ENCODE data around the gene TAAR6.
"Not testable (repeated sequence)": the region's sequence is repeated elsewhere in the genome, so short reads cannot be mapped to it uniquely, and the experiment has no call there.

TAAR6 gene

DNA sequence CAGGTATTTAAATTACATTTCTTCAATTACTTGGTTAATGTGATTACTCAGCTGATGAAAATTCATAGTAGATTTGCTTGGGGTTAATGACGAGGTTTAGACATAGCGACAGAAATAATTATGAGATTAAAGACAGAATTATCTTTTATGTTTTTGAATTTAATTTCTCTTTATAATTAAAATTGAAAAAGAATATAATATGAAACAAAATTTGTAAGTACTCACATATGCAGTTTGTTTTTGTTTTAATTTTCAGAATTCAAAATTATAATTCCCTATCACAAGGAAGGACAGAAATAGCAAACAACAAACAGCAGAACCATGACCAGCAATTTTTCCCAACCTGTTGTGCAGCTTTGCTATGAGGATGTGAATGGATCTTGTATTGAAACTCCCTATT, 17.8 kb upstream of the TAAR6 start, which contains the start of gene TAAR8:
TAAR8 (plus strand) TSS at position 301 of the 400 bp plus-strand sequence; CDS start at position 322, 21 bp downstream.
- no peak within 1 kb of the TSS for H2AFZ ChIP-seq (ENCODE audit: low read depth, low read length, severe bottlenecking)
- no peak within 1 kb of the TSS for H3K27ac ChIP-seq (ENCODE audit: low read depth, low read length)
- H4K20me1 ChIP-seq (ENCODE audit: low read depth, low read length), result no peaks in the 10 kb centered on the region
- no peaks in the 10 kb centered on the region for H3K36me3 ChIP-seq (ENCODE audit: low read length)
- TF ChIP-seq EZH2phosphoT487 (conservative IDR thresholded peaks at IDR 0.05; ENCODE audit: low read length), result no peak
- TF ChIP-seq, protein P1, sequence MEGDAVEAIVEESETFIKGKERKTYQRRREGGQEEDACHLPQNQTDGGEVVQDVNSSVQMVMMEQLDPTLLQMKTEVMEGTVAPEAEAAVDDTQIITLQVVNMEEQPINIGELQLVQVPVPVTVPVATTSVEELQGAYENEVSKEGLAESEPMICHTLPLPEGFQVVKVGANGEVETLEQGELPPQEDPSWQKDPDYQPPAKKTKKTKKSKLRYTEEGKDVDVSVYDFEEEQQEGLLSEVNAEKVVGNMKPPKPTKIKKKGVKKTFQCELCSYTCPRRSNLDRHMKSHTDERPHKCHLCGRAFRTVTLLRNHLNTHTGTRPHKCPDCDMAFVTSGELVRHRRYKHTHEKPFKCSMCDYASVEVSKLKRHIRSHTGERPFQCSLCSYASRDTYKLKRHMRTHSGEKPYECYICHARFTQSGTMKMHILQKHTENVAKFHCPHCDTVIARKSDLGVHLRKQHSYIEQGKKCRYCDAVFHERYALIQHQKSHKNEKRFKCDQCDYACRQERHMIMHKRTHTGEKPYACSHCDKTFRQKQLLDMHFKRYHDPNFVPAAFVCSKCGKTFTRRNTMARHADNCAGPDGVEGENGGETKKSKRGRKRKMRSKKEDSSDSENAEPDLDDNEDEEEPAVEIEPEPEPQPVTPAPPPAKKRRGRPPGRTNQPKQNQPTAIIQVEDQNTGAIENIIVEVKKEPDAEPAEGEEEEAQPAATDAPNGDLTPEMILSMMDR (IDR thresholded peaks at IDR 0.05; ENCODE audit: insufficient read depth, low read length, poor library complexity, severe bottlenecking), result no peak
- H3K4me3 ChIP-seq (ENCODE audit: insufficient read depth, low read length, poor library complexity, severe bottlenecking), result no peak within 1 kb of the TSS
- no peak within 1 kb of the TSS for H3K4me2 ChIP-seq (ENCODE audit: low read depth, low read length, poor library complexity, severe bottlenecking)
- no peaks in the 10 kb centered on the region for H3F3A ChIP-seq (ENCODE audit: insufficient read depth)
- H3K9ac ChIP-seq (ENCODE audit: low read length), result no peak within 1 kb of the TSS
- H3K79me2 ChIP-seq (ENCODE audit: insufficient read depth, low read length), result no peaks in the 10 kb centered on the region
- no peaks in the 10 kb centered on the region for H3K9me2 ChIP-seq (replicated peaks; ENCODE audit: insufficient read depth, low read length)
- no peaks in the 10 kb centered on the region for H3K9me3 ChIP-seq (ENCODE audit: insufficient read depth, low read length)
- no peaks in the 10 kb centered on the region for H3K27me3 ChIP-seq (ENCODE audit: low read length)

DNA sequence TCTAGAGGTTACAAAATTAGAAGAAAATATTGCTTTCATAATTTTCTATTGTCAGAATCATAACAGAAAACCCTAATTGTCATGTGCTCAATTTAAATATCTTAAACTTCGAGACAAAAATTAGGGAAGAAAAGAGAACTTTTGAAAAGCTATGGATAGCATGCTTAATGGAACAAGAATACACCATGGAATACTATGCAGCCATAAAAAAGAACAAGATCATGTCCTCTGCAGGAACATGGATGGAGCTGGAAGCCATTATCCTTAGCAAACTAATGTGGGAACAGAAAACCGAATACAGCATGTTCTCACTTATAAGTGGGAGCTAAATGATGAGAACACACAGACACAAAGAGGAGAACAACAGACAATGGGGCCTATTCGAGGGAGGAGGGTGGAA, 10.0 kb upstream of the TAAR6 start:
- H4K20me1 ChIP-seq (ENCODE audit: low read depth, low read length); H3F3A ChIP-seq (ENCODE audit: insufficient read depth); H3K9me2 ChIP-seq (replicated peaks; ENCODE audit: insufficient read depth, low read length); H3K79me2 ChIP-seq (ENCODE audit: insufficient read depth, low read length); H3K27ac ChIP-seq (ENCODE audit: low read depth, low read length); H3K27me3 ChIP-seq (ENCODE audit: low read length); H3K36me3 ChIP-seq (ENCODE audit: low read length); H3K4me3 ChIP-seq (ENCODE audit: insufficient read depth, low read length, poor library complexity, severe bottlenecking); H3K9ac ChIP-seq (ENCODE audit: low read length); H2AFZ ChIP-seq (ENCODE audit: low read depth, low read length, severe bottlenecking); H3K4me2 ChIP-seq (ENCODE audit: low read depth, low read length, poor library complexity, severe bottlenecking); H3K9me3 ChIP-seq (ENCODE audit: insufficient read depth, low read length): not testable (repeated sequence)

DNA sequence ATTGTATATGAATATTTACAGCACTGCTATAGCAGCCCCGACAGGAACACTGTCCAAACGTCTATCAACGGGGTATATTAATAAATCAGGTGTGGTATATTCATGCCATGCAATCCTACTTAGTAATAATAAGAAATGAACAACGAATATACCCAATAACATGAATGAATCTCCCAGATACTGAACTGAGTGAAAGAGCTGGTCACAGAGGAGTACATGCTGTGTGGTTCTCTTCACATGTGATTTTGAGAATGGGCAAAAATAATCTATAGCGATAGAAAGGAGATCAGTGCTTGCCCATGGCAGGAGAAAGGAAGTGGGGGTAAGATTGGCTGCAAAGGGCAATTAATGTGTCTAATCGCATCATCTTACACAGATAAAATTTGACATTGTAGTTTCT, 3.7 kb upstream of the TAAR6 start:
- Histone ChIP-seq H3K79me2 (ENCODE audit: insufficient read depth, low read length) (no peaks in the 10 kb centered on the region), H3K27me3 (ENCODE audit: low read length) (no peaks in the 10 kb centered on the region), H2AFZ (ENCODE audit: low read depth, low read length, severe bottlenecking) (no peak overlapping the region), H4K20me1 (ENCODE audit: low read depth, low read length) (no peaks in the 10 kb centered on the region), H3K4me2 (ENCODE audit: low read depth, low read length, poor library complexity, severe bottlenecking) (no peak overlapping the region), H3K9ac (ENCODE audit: low read length) (no peak overlapping the region), H3K4me3 (ENCODE audit: insufficient read depth, low read length, poor library complexity, severe bottlenecking) (no peak overlapping the region), H3F3A (ENCODE audit: insufficient read depth) (no peaks in the 10 kb centered on the region), H3K9me3 (ENCODE audit: insufficient read depth, low read length) (no peaks in the 10 kb centered on the region), H3K36me3 (ENCODE audit: low read length) (no peaks in the 10 kb centered on the region), H3K9me2 (replicated peaks; ENCODE audit: insufficient read depth, low read length) (no peaks in the 10 kb centered on the region), H3K27ac (ENCODE audit: low read depth, low read length) (no peak overlapping the region)
- TF ChIP-seq EZH2phosphoT487 (conservative IDR thresholded peaks at IDR 0.05; ENCODE audit: low read length), result no peak
- TF ChIP-seq, protein P1 (IDR thresholded peaks at IDR 0.05; ENCODE audit: insufficient read depth, low read length, poor library complexity, severe bottlenecking), result no peak

DNA sequence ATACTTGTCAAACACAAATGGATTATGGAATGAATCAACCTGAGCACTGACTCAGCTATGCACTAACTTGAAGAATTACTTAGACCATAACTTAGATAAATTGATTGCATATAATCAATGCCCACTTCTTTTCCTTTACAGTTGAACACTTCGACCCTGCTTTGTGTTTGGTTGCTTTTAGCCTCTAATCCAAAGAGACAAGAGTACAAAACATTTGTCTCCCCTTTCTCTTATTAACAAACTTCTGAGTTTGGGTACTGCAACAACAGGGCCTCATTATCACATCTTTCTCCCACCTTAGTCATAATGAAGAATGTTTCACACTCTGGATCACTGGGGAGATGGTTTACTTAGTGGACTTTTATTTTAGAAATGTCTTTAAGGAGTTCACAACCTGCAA, 2.6 kb upstream of the TAAR6 start:
- Histone ChIP-seq H3K36me3 (ENCODE audit: low read length) (no peaks in the 10 kb centered on the region), H3K27ac (ENCODE audit: low read depth, low read length) (no peak overlapping the region), H3K9ac (ENCODE audit: low read length) (no peak overlapping the region), H3K9me3 (ENCODE audit: insufficient read depth, low read length) (no peaks in the 10 kb centered on the region), H3K79me2 (ENCODE audit: insufficient read depth, low read length) (no peaks in the 10 kb centered on the region), H3K4me2 (ENCODE audit: low read depth, low read length, poor library complexity, severe bottlenecking) (no peak overlapping the region), H3F3A (ENCODE audit: insufficient read depth) (no peaks in the 10 kb centered on the region), H2AFZ (ENCODE audit: low read depth, low read length, severe bottlenecking) (no peak overlapping the region), H4K20me1 (ENCODE audit: low read depth, low read length) (no peaks in the 10 kb centered on the region), H3K27me3 (ENCODE audit: low read length) (no peaks in the 10 kb centered on the region), H3K4me3 (ENCODE audit: insufficient read depth, low read length, poor library complexity, severe bottlenecking) (no peak overlapping the region), H3K9me2 (replicated peaks; ENCODE audit: insufficient read depth, low read length) (no peaks in the 10 kb centered on the region)
- TF ChIP-seq EZH2phosphoT487 (conservative IDR thresholded peaks at IDR 0.05; ENCODE audit: low read length), result no peak
- TF ChIP-seq, protein P1 (IDR thresholded peaks at IDR 0.05; ENCODE audit: insufficient read depth, low read length, poor library complexity, severe bottlenecking), result no peak
